CD4-positive, alpha-beta T cell treated with Interleukin-15 for 1 hour (primary cell): ENCODE data around the gene SH3BGRL2.
"Not testable (repeated sequence)": the region's sequence is repeated elsewhere in the genome, so short reads cannot be mapped to it uniquely, and the experiment has no call there.

Experiments
- DNase-seq: peaks from one replicate; pipeline ENCODE4 v3.0.0-alpha.2; 2020

Gene SH3BGRL2

DNA sequence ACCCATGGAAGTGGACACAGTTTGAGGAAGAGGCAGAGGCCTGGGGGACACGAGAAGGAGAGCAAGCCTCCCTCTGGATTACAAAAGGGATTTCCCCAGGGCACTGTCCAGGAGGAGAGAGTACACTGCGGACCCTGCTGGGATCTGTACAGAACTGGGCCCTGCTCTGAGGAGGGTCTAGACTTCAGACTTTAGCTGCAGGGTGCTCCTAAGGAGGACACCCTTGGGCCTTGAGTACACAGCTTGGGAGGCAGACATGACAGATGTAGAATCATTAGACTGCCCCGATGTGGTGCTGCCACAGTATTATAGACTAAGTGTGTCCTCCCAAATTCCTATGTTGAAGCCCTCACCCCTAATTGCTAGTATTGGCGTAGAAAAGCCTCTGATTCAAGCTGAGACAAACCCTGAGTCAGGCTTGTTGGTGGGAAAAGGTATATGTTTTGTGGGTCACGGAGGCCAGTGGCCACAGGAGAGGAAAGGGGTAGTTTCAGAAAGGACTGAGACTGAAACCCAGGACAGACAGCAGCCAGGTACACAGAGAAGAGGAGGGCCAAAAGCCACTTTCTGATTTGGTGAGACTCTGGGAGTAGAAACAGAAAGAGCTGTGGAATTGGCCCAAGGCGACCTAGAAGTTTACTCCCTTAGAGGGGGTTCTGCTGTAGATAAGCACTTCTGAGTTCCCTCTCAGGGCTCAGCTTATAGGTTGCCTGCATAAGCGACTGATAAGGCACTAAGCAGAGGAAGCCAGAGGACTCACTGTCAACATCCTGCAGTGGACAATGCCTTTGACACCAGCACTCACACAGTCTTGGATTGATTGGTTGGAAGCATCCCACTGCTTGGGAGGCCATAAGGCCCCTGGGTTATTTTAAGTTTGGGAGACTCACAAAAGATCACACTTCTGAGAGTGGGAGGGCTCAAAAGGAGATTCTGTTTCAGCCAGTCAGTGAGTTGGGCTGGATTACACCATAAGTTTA, 16.5 kb upstream of the SH3BGRL2 start:
- no peak for DNase-seq

GRCh38 chr6:79617518-79617941, 13.6 kb upstream of the SH3BGRL2 start:
- DNase-seq = no peak

DNA sequence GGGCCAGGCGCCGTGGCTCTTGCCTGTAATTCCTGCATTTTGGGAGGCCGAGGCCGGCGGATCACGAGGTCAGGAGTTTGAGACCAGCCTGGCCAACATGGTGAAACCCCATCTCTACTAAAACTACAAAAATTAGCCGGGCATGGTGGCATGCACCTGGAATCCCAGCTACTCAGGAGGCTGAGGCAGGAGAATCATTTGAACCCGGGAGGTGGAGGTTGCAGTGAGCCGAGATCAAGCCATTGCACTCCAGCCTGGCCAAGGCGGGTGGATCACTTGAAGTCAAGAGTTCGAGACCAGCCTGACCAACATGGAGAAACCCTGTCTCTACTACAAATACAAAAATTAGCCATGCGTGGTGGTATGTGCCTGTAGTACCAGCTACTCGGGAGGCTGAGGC, 12.7 kb upstream of the SH3BGRL2 start:
- not testable (repeated sequence) for DNase-seq

GRCh38 chr6:79621579-79621978, 9.6 kb upstream of the SH3BGRL2 start:
- DNase-seq = no peak

DNA sequence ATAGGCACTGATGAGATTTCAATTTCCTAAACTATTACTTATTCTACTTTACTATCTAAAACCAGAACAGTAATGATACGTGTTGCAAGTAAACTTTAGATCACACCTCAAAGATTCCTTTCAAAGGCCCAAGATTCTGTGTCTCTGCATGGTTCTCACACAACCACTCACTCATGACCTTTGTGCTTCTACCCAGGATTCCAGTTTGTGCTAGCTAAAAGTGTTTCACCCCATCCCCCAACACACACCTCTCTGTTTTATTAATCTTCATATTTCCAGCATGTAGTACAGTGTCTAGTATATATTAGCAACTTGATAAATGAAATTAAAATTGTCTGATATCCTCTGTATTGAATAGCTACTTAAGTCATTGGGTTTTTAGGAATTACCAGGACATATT, 8.8 kb upstream of the SH3BGRL2 start:
- no peak for DNase-seq

GRCh38 chr6:79623106-79623505, 8.0 kb upstream of the SH3BGRL2 start:
- DNase-seq = no peak

DNA sequence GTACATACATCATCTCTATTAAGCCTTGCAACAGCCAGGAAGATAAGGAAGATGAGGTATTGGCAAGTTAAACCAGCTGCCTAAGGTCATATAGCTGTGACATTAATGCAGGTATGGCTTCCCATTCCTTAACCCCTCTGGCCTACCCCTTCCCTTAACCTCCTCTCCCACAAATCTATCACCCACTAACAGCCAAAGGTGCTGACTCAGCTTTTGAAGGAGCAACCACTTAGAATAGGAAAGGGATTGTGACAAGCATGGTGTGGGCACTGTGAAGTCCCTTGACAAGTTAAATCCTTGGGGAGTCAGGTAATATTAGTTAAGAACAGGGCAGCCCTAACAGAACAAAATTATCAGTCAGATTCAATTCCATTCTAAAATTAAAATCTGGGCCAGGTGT, 5.4 kb upstream of the SH3BGRL2 start:
- no peak for DNase-seq

DNA sequence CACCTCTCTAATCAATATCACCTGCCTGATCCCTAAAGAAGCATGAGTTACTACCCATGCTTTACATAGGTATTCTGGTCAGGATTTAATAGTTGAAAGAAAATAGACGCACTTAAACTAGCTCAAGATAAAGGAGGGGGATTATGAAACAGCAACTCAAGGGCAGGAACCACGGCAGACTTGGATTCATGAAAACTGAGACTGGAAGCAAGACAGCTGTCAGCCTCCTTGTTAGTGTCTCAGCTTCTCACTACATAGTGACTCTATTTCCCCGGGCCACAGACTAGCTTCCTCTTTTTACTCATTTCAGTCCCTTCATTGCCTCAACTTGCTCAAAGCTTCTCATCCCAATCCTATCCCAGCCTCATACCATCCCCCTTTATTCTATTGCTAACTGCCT, 4.3 kb upstream of the SH3BGRL2 start:
- DNase-seq = no peak

DNA sequence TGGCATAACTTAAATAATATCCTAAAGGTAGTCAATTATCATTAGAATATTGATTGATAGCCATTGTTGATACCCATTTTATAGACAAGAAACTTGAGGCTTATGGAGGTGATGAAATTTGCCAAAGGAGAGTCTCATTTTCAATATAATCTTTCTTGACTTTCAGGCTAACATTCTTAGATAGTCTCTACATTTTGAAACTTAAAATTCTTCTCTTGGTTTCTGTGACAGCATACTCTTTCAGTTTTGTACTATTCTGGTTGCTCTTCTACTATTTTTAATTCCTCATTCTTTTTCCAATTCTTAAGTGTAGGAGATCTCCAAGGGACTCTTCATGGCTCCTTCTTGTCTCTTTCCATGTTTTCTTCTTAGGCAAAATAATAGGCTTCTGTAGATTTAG, 3.7 kb upstream of the SH3BGRL2 start:
- DNase-seq = no peak

- DNase-seq = no peak
These were observed 2.5 kb upstream of the SH3BGRL2 start for GRCh38 chr6:79628466-79629288.

GRCh38 chr6:79630380-79630882, 698 bp upstream of the SH3BGRL2 start:
- DNase-seq = no peak

GRCh38 chr6:79631693-79632172, 604 bp downstream of the SH3BGRL2 start:
- no peak for DNase-seq

DNA sequence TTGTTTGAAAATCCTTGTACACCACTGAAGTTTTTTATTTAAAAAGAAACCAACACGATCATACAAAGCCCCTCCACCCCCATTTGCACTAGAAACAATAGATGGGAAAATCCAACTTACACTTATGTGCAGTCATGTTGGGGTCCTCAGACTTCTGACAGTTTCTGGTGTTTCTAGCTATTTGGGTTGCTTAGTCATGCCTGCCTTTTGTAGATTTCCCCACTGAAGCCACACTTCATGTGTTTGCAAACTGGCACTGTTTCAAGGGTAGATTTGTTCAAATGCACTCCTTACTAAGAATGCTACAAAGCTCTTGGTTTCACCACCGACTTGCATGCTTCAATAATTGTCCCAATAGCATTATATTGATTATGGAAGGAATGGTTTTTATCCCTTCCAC, 1.5 kb downstream of the SH3BGRL2 start:
- DNase-seq = no peak

DNA sequence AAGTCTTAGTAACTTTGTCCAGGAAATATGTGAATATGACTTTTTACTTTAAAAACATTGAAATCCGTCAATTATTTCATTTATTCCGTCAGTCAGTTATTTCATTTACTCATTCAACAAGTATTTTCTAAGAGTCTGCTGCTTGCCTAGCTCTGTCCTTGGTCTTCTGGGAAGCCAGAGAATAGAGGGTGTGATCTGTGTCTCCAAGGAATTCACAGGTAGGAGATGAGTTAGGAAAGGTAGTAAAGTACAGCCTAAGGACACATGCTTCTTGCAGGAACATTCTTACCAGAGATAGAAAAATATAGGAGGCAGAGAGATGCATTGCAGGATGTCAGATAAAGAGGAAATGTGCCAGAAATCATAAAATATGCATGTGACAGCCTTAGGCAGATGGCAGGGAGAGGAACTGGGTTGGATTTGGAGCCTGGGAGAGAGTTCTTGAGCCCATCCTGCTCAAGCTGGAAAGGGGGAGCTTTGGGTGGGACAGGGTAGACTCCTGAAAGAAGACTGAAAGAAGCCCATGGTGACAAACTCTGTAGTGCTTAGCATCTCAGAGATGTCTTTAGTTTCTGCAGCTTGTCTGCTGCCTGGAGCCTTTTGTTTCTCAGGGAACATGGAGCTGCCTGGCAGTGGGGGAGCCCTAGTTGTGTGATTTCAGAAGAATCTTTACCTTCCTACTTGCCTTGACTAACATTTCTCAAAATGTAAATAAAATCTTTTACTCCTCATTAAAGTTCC, 3.5 kb downstream of the SH3BGRL2 start:
- DNase-seq = no peak

DNA sequence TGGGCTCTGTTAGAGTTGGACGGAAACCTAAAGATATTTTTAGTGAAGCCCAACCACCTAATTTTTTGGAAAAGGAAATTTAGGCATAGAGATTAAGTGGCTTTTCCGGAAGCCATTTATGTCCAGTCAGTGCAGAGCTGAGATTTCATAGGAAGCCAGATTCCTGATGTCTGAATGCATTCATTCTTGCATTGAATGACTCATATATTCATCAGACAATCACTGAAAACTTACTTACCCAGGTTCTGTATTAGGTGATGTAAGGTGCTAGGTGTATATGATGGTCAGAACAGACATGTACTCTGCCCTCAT, 4.1 kb downstream of the SH3BGRL2 start:
- DNase-seq = no peak

DNA sequence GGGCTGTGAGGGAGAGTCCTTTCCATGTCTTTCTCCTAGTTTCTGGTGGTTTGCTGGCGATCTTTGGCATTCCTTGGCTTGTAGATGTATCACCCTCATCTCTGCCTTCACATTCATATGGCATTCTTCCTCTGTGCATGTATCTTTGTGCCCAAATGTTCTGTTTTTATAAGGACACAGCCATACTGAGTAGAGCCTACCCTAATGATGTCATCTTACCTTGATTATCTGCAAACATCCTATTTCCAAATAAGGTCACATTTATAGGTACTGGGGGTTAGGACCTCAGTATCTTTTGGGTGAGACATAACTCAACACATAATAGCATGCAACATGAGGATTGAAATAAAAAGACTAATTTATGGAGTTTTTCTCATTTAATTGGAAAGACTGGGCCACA, 5.5 kb downstream of the SH3BGRL2 start:
- DNase-seq = no peak

DNA sequence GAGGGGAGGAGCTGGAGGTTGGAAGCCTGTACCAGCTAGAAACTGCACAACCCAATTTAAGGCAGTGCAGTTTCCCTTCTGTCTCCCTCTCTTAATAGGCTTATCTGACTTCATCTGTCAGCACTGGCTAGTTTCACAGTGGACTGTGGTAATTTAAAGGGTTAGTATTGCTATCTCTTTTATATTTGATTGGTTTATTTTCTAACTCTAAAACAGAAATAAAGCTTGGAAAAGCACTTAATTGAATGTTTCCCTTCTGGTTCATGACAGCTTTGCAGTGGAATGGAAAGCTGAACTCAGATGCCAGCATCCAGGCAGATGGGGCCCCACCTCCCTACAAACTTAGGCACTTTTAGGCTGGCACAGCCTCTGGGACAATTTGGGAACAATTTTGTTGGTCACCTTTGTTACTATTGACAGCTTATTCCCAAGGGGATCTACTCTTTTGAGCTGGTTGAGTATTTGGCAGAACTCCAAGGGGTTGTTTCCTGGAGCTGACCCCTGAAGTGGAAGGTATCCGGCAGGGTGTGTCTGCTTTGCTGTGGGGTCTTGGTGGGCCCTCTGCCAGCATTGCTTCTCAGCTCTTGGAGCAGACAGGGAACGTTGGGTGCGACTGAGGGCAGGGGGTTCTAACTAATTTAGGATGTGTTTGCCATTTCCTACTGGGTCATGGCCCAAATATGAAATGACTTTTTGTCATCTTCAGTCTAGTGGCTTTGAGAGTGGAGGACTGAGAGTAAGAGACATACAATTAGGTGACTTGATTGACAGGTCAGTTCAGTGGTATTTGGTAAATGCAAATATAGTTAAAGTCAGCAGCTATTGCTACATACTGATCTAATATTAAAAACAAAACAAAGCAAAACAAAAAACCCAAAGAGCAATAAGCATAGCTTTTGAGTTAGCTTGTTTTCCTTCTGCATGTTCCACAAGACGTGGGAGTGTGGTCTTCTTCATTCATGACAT, 9.3 kb downstream of the SH3BGRL2 start:
- DNase-seq = no peak

- DNase-seq = no peak
These were observed 14.9 kb downstream of the SH3BGRL2 start for GRCh38 chr6:79646006-79646405.

DNA sequence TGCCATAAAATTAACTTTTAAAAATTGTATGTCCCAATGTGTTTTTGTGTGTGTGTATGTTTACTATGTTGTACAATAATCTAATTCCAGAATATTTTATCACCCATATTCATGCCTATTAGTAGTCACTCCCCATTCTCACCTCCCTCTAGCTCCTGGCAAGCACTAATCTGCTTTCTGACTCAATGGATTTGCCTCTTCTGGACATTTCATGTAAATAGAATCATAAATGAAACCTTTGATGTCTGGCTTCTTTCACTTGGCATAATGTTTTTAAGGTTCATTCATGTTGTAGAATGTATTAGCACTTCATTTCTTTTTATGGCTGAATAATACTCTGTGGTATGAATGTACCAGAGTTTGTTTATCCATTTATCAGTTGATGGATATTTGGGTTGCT, 15.4 kb downstream of the SH3BGRL2 start:
- no peak for DNase-seq

- no peak for DNase-seq
These were observed 16.6 kb downstream of the SH3BGRL2 start for GRCh38 chr6:79647741-79648140.

DNA sequence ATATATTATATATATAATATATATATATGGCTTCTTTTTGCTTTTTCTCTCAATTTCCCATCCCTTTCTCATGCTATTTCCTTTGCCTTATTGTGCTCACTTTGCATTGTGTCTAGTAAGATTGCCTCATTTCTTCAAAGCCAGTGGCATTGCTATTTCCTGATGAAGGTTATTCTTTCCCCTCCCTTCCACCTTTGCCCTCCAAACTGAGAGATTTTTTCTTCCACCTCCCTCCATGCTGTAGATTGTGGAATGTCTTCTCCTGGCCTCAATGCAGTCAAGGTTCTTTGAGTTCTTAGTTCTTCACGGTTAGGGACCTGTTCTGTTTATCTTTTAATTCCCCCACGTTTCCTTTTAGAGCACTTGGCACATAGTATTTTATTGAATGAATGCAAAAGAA, 17.2 kb downstream of the SH3BGRL2 start:
- DNase-seq = no peak

DNA sequence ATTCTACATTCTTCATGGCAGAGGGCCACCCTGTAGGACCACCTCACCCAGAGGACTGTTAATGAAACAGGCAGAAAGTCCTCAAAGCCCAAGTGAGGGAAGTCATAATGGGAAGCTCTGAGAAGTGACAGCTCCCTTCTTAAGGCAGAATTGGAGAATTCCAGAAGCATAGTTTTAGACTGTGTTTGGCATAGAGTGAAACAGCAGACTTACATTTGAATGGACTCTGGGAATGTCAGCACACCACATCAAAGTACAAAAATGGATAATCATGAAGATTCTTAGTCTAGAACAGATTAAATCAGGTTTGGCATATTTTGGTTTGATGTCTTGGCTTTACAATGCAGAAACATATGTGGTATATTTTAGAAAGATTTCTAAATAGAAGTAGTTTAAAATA, 17.9 kb downstream of the SH3BGRL2 start:
- DNase-seq = no peak
